Thyroid gland (tissue), 4 donors: Measurements from ENCODE around the gene NMBR.

ENCODE experiments used
- CTCF ChIP-seq, 6 experiments: fragments of 200-600 bp in 3 of 6; fragments of 450-650 bp in 3 of 6; sonication (generic) in 3 of 6; IDR thresholded peaks; one replicate each; pipeline ENCODE4 v1.5.1; 2016 to 2019; ENCODE audit warnings: antibody characterized with exemption in 6 of 6, mild to moderate bottlenecking in 2 of 6, inconsistent platforms in 1 of 6, moderate library complexity in 1 of 6
- POLR2A ChIP-seq, 2 donors: fragments of 450-650 bp; IDR thresholded peaks; one replicate each; pipeline ENCODE4 v1.6.1; 2017; ENCODE audit warnings: antibody characterized with exemption in 2 of 2, mild to moderate bottlenecking in 2 of 2, moderate library complexity in 1 of 2

GRCh38 chr6:142195862-142196541, 49.1 kb upstream of the NMBR start:
- TF ChIP-seq CTCF (IDR thresholded peaks at IDR 0.05): no peak
- no peak for TF ChIP-seq POLR2A (IDR thresholded peaks at IDR 0.05)
